ENCODE data around the gene PPP1R37.
A peak's percentile ranks its signal among the peaks of the same experiment; 100 is the strongest.

PPP1R37 gene

GRCh38 chr19:45125360-45125759, 32.4 kb downstream of the PPP1R37 start (continued):
- TF ChIP-seq TCF4 (CRISPR knock-in tag; IDR thresholded peaks at IDR 0.05; ENCODE audit: borderline replicate concordance), result no peak
- no peak for TF ChIP-seq OSR1 (CRISPR knock-in tag; IDR thresholded peaks at IDR 0.05)
- no peak for TF ChIP-seq ESRRG (CRISPR knock-in tag; IDR thresholded peaks at IDR 0.05)
- TF ChIP-seq RARB (CRISPR knock-in tag; IDR thresholded peaks at IDR 0.05), result no peak
- no peak for TF ChIP-seq BACH2 (CRISPR knock-in tag; IDR thresholded peaks at IDR 0.05; ENCODE audit: borderline replicate concordance)

- peak; percentile 93 for ATAC-seq
- TF ChIP-seq ZFP3 (CRISPR knock-in tag; IDR thresholded peaks at IDR 0.05) (no peak), PATZ1 (CRISPR knock-in tag; IDR thresholded peaks at IDR 0.05; ENCODE audit: borderline replicate concordance) (no peak), OSR1 (CRISPR knock-in tag; IDR thresholded peaks at IDR 0.05) (no peak), ZNF8 (CRISPR knock-in tag; IDR thresholded peaks at IDR 0.05) (no peak), TSHZ2 (CRISPR knock-in tag; IDR thresholded peaks at IDR 0.05) (no peak), SNAI2 (CRISPR knock-in tag; IDR thresholded peaks at IDR 0.05) (no peak), CSRNP3 (CRISPR knock-in tag; IDR thresholded peaks at IDR 0.05) (no peak), RARB (CRISPR knock-in tag; IDR thresholded peaks at IDR 0.05) (no peak), CSDC2 (CRISPR knock-in tag; IDR thresholded peaks at IDR 0.05) (no peak), ARNTL (CRISPR knock-in tag; IDR thresholded peaks at IDR 0.05; ENCODE audit: borderline replicate concordance, low read depth) (no peak), ZNF565 (CRISPR knock-in tag; conservative IDR thresholded peaks at IDR 0.05; ENCODE audit: low read depth) (no peak), TOX (CRISPR knock-in tag; IDR thresholded peaks at IDR 0.05; ENCODE audit: borderline replicate concordance) (no peak), ISL1 (CRISPR knock-in tag; IDR thresholded peaks at IDR 0.05) (no peak), ZNF70 (CRISPR knock-in tag; IDR thresholded peaks at IDR 0.05) (no peak), GLIS3 (CRISPR knock-in tag; IDR thresholded peaks at IDR 0.05) (no peak), ZC3H10 (CRISPR knock-in tag; IDR thresholded peaks at IDR 0.05) (no peak), BACH2 (CRISPR knock-in tag; IDR thresholded peaks at IDR 0.05; ENCODE audit: borderline replicate concordance) (no peak), PPARA (CRISPR knock-in tag; IDR thresholded peaks at IDR 0.05; ENCODE audit: borderline replicate concordance) (no peak)
- TF ChIP-seq, protein P1, sequence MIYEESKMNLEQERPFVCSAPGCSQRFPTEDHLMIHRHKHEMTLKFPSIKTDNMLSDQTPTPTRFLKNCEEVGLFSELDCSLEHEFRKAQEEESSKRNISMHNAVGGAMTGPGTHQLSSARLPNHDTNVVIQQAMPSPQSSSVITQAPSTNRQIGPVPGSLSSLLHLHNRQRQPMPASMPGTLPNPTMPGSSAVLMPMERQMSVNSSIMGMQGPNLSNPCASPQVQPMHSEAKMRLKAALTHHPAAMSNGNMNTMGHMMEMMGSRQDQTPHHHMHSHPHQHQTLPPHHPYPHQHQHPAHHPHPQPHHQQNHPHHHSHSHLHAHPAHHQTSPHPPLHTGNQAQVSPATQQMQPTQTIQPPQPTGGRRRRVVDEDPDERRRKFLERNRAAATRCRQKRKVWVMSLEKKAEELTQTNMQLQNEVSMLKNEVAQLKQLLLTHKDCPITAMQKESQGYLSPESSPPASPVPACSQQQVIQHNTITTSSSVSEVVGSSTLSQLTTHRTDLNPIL (CRISPR knock-in tag; IDR thresholded peaks at IDR 0.05; ENCODE audit: low read depth), result no peak
- TF ChIP-seq, protein P2, sequence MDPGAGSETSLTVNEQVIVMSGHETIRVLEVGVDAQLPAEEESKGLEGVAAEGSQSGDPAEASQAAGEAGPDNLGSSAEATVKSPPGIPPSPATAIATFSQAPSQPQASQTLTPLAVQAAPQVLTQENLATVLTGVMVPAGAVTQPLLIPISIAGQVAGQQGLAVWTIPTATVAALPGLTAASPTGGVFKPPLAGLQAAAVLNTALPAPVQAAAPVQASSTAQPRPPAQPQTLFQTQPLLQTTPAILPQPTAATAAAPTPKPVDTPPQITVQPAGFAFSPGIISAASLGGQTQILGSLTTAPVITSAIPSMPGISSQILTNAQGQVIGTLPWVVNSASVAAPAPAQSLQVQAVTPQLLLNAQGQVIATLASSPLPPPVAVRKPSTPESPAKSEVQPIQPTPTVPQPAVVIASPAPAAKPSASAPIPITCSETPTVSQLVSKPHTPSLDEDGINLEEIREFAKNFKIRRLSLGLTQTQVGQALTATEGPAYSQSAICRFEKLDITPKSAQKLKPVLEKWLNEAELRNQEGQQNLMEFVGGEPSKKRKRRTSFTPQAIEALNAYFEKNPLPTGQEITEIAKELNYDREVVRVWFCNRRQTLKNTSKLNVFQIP (CRISPR knock-in tag; IDR thresholded peaks at IDR 0.05; ENCODE audit: borderline replicate concordance, low read depth), result no peak
Measured at GRCh38 chr19:45125975-45126493, 33.1 kb downstream of the PPP1R37 start.

- TF ChIP-seq TOX (CRISPR knock-in tag; IDR thresholded peaks at IDR 0.05; ENCODE audit: borderline replicate concordance) (no peak), ISL1 (CRISPR knock-in tag; IDR thresholded peaks at IDR 0.05) (no peak), ZFP30 (CRISPR knock-in tag; IDR thresholded peaks at IDR 0.05) (no peak), ZNF70 (CRISPR knock-in tag; IDR thresholded peaks at IDR 0.05) (no peak)
- ATAC-seq, result no peak
Measured at GRCh38 chr19:45126654-45127053, 33.7 kb downstream of the PPP1R37 start.
